ENCODE measurements around the gene WNK1.

DNA sequence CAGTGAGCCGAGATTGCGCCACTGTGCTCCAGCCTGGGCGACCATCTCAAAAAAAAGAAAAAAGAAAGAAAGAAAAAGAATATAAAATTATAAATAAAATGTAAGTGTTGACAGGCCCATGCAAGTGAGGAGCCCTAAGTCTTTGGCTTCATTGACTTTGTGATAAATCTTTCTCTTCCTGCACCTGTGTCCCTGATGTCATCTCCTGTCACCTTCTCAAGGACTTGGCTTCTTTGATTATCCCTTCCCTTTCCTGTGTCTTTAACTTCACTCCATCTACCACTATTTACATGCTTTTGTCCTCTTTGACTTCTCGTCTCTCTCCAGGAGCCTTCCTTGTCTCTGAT, 33.6 kb upstream of the WNK1 start:
- TF ChIP-seq POLR2A (IDR thresholded peaks at IDR 0.05) = no peak
- TF ChIP-seq, protein P1, sequence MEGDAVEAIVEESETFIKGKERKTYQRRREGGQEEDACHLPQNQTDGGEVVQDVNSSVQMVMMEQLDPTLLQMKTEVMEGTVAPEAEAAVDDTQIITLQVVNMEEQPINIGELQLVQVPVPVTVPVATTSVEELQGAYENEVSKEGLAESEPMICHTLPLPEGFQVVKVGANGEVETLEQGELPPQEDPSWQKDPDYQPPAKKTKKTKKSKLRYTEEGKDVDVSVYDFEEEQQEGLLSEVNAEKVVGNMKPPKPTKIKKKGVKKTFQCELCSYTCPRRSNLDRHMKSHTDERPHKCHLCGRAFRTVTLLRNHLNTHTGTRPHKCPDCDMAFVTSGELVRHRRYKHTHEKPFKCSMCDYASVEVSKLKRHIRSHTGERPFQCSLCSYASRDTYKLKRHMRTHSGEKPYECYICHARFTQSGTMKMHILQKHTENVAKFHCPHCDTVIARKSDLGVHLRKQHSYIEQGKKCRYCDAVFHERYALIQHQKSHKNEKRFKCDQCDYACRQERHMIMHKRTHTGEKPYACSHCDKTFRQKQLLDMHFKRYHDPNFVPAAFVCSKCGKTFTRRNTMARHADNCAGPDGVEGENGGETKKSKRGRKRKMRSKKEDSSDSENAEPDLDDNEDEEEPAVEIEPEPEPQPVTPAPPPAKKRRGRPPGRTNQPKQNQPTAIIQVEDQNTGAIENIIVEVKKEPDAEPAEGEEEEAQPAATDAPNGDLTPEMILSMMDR (IDR thresholded peaks at IDR 0.05 in 4 of 5, conservative IDR thresholded peaks at IDR 0.05 in 1 of 5) = no peak

Data from gastrocnemius medialis (tissue), 4 donors.